ENCODE data around the gene GFAP. TPM values are rescaled to one million over a fixed set of nuclear protein-coding genes. Genes with fewer than 3 reads are reported as not detected.
"Not testable (repeated sequence)": the region's sequence is repeated elsewhere in the genome, so short reads cannot be mapped to it uniquely, and the experiment has no call there.

The GFAP gene
- total and polyA plus RNA-seq, 3 donors from 2014 or later, result 0.55 to 0.91 (median 0.62) TPM

DNA sequence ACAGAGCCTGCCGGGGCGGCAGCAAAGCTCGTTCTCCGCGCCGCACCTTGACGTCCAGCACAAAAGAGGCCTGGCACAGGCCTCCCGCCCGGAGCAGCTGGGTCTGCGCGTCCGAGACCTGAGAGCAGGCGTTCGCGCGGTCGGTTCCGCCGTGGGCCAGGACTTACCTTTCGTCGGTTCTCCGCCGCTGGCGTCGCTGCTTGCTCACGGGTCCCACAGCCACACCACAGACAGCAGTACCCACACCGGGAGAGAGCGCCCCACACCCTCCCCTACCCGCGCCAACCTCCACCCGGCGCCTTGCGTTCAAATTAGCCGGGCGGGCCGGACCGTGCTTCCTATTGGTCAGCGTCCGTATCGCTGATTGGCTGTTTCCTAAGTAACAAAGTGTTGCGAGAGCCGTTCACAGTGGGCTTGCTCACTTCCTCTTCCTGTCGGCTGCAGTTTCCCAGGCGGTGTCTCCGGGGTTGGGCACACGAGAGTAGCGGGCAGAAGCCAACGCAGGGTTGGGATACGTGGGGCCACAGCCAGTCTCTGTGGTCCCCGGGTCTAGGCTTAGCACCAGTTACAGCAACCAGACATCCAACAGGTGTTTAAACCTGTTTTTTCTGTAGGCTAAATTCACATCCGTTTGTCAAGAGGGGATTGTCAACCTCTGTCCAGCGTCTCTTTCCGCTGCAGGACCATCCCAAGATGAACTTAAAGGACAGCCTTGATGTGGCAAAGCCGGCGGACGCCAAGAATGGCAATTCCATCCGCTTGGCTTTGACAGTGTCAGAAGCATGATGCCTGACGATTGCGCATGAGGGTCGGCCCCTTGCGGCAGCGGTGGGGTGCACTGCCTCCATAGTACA is 32.4 kb upstream of the GFAP start, which contains the start of gene KIF18B:
TSS of gene KIF18B (minus strand) at position 313 of the 854 bp plus-strand sequence. CDS start 11,429 bp downstream, outside the sequence.
- peak; percentile 95 for DNase-seq
- H3K27me3 ChIP-seq, result no peaks in the 10 kb centered on the region
- WGBS, 2 donors, result 1 to 2% methylated on average over 30 to 62 of the region's 62 CpGs
- H3K27ac ChIP-seq, result no peak within 1 kb of the TSS
- no peaks in the 10 kb centered on the region for H3K9me3 ChIP-seq
- no peaks in the 10 kb centered on the region for H3K4me1 ChIP-seq
- intact Hi-C loops (cut with DNase I; ENCODE audit: low total_unique reads), result no loop called here
- TF ChIP-seq POLR2A (IDR thresholded peaks at IDR 0.05), result no peak
- TF ChIP-seq, protein P1, sequence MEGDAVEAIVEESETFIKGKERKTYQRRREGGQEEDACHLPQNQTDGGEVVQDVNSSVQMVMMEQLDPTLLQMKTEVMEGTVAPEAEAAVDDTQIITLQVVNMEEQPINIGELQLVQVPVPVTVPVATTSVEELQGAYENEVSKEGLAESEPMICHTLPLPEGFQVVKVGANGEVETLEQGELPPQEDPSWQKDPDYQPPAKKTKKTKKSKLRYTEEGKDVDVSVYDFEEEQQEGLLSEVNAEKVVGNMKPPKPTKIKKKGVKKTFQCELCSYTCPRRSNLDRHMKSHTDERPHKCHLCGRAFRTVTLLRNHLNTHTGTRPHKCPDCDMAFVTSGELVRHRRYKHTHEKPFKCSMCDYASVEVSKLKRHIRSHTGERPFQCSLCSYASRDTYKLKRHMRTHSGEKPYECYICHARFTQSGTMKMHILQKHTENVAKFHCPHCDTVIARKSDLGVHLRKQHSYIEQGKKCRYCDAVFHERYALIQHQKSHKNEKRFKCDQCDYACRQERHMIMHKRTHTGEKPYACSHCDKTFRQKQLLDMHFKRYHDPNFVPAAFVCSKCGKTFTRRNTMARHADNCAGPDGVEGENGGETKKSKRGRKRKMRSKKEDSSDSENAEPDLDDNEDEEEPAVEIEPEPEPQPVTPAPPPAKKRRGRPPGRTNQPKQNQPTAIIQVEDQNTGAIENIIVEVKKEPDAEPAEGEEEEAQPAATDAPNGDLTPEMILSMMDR (IDR thresholded peaks at IDR 0.05), result no peak
- no peaks in the 10 kb centered on the region for H3K36me3 ChIP-seq (ENCODE audit: low read depth, missing control alignments)
- H3K4me3 ChIP-seq, result peak within 1 kb of the TSS; percentile 37 to 61

DNA sequence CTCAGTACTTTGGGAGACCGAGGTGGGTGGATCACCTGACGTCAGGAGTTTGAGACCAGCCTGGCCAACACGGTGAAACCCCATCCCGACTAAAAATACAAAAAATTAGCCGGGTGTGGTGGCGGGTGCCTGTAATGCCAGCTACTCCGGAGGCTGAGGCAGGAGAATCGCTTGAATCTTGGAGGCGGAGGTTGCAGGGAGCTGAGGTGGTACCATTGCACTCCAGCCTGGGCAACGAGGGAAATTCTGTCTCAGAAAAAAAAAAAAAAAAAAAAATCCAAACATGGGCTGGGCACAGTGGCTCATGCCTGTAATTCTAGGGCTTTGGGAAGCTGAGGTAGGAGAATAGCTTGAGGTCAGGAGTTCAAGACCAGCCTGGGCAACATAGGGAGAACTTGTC is 30.4 kb upstream of the GFAP start:
- H3K4me1 ChIP-seq; H3K9me3 ChIP-seq; H3K4me3 ChIP-seq; H3K27me3 ChIP-seq; intact Hi-C loops (cut with DNase I; ENCODE audit: low total_unique reads); DNase-seq; H3K27ac ChIP-seq; H3K36me3 ChIP-seq (ENCODE audit: low read depth, missing control alignments): not testable (repeated sequence)
- 93% methylated on average over 10 of the region's 10 CpGs for WGBS, 2 donors

DNA sequence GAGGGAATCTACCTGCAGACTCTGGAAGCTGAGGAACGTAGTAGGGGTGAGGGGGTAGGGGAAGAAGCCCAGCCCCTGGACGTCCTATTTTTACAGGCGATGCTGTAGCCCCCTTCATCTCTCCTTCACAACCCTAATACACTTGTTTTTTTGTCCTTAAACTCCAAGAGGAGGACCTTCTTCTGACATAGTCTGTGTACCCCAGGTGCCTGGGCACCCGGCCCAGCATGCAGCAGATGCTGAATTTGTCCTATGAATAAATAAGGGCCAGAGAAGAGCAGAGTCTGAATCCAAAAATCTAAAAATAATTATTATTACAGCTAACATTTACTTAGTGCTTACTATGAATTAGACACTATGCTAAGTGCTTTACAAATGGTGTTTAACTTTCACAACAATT is 27.2 kb upstream of the GFAP start:
- Histone ChIP-seq H3K9me3 (no peaks in the 10 kb centered on the region), H3K27me3 (no peaks in the 10 kb centered on the region), H3K36me3 (ENCODE audit: low read depth, missing control alignments) (no peaks in the 10 kb centered on the region), H3K27ac (no peak overlapping the region), H3K4me1 (peaks cover 4% of the 10 kb centered on the region), H3K4me3 (no peak overlapping the region)
- intact Hi-C loops (cut with DNase I; ENCODE audit: low total_unique reads), result no loop called here
- no peak for DNase-seq
- no peak for TF ChIP-seq POLR2A (IDR thresholded peaks at IDR 0.05)
- TF ChIP-seq, protein P1 (IDR thresholded peaks at IDR 0.05), result no peak
- WGBS, 2 donors, result 75 to 83% methylated on average over 4 of the region's 4 CpGs

DNA sequence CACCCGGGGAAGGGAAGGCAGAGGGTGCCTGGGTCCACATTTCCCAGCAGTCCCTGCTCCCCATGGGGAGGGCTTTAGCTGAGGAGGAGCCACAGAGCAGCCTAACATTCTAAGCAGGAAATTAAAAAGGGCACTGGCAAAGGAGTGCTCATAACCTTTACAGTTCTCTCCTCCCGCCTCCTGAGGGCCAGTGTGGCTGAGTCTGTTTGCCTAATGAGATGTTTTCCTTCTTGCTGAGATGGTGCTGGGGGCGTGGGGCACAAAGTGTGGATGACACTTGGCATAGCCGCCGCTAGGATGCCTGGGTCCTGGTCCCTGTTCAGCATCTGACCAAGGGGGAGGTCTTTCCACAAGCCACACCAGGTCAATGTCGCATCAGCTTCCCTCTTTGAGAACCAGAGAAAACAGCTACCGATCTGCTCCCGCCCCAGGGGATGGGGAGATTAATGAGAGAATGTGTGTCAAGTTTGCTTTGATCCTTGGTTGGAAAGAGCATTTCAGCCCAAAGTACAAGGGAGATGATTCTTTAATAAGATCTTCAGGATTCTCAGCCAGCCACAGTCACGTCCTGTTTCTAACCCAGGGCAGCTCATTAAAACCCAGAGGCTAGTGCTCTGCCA is 26.5 kb upstream of the GFAP start:
- Histone ChIP-seq H3K27ac (no peak overlapping the region), H3K36me3 (ENCODE audit: low read depth, missing control alignments) (no peaks in the 10 kb centered on the region), H3K27me3 (no peaks in the 10 kb centered on the region), H3K4me3 (no peak overlapping the region), H3K9me3 (no peaks in the 10 kb centered on the region), H3K4me1 (peaks cover 4% of the 10 kb centered on the region)
- TF ChIP-seq, protein P1 (IDR thresholded peaks at IDR 0.05), result no peak
- TF ChIP-seq POLR2A (IDR thresholded peaks at IDR 0.05), result no peak
- WGBS, 2 donors, result 77 to 85% methylated on average over 9 of the region's 9 CpGs
- DNase-seq, result no peak
- intact Hi-C loops (cut with DNase I; ENCODE audit: low total_unique reads), result no loop called here

DNA sequence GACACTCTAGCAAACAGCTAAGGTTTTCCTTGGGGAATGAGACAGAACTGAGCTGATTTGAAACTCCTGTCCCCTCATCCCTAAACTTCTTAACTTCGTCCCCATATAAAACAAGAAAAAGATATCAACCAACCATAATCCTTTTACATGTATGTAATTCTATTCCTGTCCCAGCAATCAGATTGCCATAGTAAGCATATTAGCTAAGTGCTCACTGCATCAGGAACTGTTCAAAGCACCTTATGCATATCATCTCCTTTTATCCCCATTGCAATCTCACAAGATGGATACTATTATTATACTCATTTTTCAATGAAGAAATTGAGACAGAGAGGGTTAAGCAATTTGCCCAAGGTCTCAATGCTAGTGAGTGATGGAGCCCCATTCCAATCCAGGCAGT is 25.5 kb upstream of the GFAP start:
- H3K36me3 ChIP-seq (ENCODE audit: low read depth, missing control alignments), result no peaks in the 10 kb centered on the region
- TF ChIP-seq, protein P1 (IDR thresholded peaks at IDR 0.05), result no peak
- TF ChIP-seq POLR2A (IDR thresholded peaks at IDR 0.05), result no peak
- intact Hi-C loops (cut with DNase I; ENCODE audit: low total_unique reads), result no loop called here
- H3K9me3 ChIP-seq, result no peaks in the 10 kb centered on the region
- 70 to 75% methylated on average over 1 of the region's 1 CpG for WGBS, 2 donors
- DNase-seq, result no peak
- no peak overlapping the region for H3K27ac ChIP-seq
- H3K27me3 ChIP-seq, result no peaks in the 10 kb centered on the region
- H3K4me3 ChIP-seq, result no peak overlapping the region
- peaks cover 4% of the 10 kb centered on the region for H3K4me1 ChIP-seq

Measured in testis (tissue), 3 donors.